ENCODE results near the gene ANAPC2.

ANAPC2 gene

DNA sequence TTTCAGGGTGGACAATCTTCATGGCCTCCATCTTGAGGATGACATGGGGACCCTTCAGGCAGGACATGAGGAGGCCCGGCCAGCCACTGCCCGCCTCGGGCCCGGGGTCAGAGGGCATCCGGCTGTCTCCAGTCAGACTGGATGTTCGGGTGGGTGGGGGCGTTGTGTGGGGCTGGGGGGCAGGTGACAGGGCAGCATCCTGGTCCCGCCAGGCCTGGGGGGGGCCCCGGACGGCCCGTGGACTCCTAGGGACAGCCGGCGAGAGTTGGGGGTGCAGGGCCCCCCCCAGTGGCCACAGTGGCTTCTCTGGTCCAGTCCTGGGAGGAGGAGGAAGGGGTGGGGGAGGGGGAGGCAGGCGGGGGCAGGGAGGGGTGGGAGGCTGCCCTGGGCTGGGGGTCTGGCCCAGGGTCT lies 32.7 kb upstream of the ANAPC2 start:
- Histone ChIP-seq H3K4me3 (ENCODE audit: low read length) (peak overlapping the region; percentile 84), H3K4me1 (ENCODE audit: low read length) (peaks cover 10% of the 10 kb centered on the region; the same call in 1 of the 2 replicates), H3K27ac (ENCODE audit: low read length) (no peak overlapping the region), H3K79me2 (ENCODE audit: low read length) (no peaks in the 10 kb centered on the region), H3K4me2 (ENCODE audit: low read length) (peak overlapping the region; percentile 74), H3K36me3 (replicated peaks; ENCODE audit: low read depth, low read length) (no peaks in the 10 kb centered on the region), H4K20me1 (ENCODE audit: insufficient read depth, low read length) (no peaks in the 10 kb centered on the region), H3K9ac (ENCODE audit: low read length) (peak overlapping the region; percentile 62; the same call in 1 of the 2 replicates), H3K9me3 (ENCODE audit: insufficient read depth, low read length) (no peaks in the 10 kb centered on the region), H2AFZ (ENCODE audit: low read depth, low read length) (no peak overlapping the region), H3K27me3 (ENCODE audit: low read depth, low read length) (no peaks in the 10 kb centered on the region)
- TF ChIP-seq, protein P1, sequence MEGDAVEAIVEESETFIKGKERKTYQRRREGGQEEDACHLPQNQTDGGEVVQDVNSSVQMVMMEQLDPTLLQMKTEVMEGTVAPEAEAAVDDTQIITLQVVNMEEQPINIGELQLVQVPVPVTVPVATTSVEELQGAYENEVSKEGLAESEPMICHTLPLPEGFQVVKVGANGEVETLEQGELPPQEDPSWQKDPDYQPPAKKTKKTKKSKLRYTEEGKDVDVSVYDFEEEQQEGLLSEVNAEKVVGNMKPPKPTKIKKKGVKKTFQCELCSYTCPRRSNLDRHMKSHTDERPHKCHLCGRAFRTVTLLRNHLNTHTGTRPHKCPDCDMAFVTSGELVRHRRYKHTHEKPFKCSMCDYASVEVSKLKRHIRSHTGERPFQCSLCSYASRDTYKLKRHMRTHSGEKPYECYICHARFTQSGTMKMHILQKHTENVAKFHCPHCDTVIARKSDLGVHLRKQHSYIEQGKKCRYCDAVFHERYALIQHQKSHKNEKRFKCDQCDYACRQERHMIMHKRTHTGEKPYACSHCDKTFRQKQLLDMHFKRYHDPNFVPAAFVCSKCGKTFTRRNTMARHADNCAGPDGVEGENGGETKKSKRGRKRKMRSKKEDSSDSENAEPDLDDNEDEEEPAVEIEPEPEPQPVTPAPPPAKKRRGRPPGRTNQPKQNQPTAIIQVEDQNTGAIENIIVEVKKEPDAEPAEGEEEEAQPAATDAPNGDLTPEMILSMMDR (IDR thresholded peaks at IDR 0.05; ENCODE audit: low read depth, low read length) = no peak
- no peak for TF ChIP-seq EZH2phosphoT487 (IDR thresholded peaks at IDR 0.05; ENCODE audit: low read depth)

DNA sequence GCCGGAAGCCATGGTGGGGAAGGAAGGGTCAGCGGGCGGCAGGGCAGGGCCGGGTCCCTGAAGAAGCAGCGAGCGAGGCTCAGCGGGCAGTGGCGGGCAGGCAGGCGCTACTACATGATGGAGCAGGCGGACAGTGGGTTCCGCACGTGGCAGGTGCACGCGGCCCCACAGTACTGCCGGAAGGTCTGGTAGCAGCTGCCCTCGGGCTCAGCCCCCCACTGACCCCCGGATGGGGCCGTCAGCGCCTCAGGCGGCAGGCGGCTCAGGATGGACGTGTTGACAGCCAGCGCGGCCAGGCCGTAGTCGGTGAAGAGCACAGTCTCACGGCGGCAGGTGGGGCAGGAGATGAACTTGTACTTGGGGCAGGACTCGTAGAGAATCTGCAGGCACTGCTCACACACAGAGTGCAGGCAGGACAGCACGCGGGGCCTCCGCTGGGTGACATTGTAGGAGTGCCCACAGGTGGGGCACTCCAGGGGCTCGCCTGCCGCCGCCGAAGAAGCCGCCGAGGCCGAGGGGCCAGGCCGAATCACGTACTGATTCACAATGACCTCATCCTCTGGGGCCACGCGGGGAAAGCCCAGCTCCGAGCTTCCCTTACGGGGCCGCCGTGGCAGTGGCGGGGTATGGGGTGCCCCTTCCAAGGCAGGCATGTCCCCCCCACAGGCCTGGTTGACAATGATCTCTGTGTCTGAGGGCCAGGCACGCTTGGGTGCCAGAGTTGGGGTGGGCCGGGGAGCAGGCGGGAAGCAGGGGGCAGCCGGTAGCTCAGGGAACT lies 32.1 kb upstream of the ANAPC2 start:
- TF ChIP-seq, protein P1 (IDR thresholded peaks at IDR 0.05; ENCODE audit: low read depth, low read length) = no peak
- TF ChIP-seq EZH2phosphoT487 (IDR thresholded peaks at IDR 0.05; ENCODE audit: low read depth) = no peak
- no peak overlapping the region for H3K27ac ChIP-seq (ENCODE audit: low read length)
- no peak overlapping the region for H3K4me2 ChIP-seq (ENCODE audit: low read length)
- no peaks in the 10 kb centered on the region for H3K79me2 ChIP-seq (ENCODE audit: low read length)
- no peaks in the 10 kb centered on the region for H3K27me3 ChIP-seq (ENCODE audit: low read depth, low read length)
- no peak overlapping the region for H2AFZ ChIP-seq (ENCODE audit: low read depth, low read length)
- H3K36me3 ChIP-seq (replicated peaks; ENCODE audit: low read depth, low read length) = no peaks in the 10 kb centered on the region
- H3K9ac ChIP-seq (ENCODE audit: low read length) = no peak overlapping the region
- no peaks in the 10 kb centered on the region for H4K20me1 ChIP-seq (ENCODE audit: insufficient read depth, low read length)
- H3K9me3 ChIP-seq (ENCODE audit: insufficient read depth, low read length) = no peaks in the 10 kb centered on the region
- no peak overlapping the region for H3K4me3 ChIP-seq (ENCODE audit: low read length)
- peaks cover 10% of the 10 kb centered on the region; the same call in 1 of the 2 replicates for H3K4me1 ChIP-seq (ENCODE audit: low read length)

DNA sequence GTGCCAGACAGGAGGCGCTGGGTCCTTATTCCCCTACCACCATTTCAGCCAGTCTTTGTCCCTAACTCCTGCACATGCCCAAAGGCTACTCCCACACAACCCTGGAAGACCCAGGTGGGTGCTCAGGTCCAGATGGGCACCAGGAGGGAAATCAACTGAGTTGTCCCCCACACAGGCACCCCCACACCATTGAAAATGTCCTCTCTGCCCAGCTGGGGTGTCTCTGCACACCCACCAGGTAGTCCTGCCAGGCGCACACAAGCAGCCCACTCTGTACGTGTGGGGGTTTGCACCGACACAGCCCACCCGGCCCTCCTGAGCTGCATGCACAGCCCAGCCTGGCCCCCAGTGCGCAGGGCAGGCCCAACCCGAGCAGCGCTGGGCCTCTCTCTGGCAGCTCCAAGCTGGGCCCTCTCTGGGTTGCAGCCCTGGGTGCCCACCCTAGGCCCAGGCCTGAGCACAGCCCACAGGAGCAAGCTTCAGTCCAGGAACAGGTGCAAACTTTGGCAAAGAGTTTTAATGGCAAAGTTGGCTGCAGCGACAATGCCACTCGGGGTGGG lies 31.5 kb upstream of the ANAPC2 start:
- Histone ChIP-seq H3K4me1 (ENCODE audit: low read length) (peaks cover 10% of the 10 kb centered on the region; the same call in 1 of the 2 replicates), H2AFZ (ENCODE audit: low read depth, low read length) (no peak overlapping the region), H4K20me1 (ENCODE audit: insufficient read depth, low read length) (no peaks in the 10 kb centered on the region), H3K27me3 (ENCODE audit: low read depth, low read length) (no peaks in the 10 kb centered on the region), H3K4me2 (ENCODE audit: low read length) (no peak overlapping the region), H3K9me3 (ENCODE audit: insufficient read depth, low read length) (no peaks in the 10 kb centered on the region), H3K79me2 (ENCODE audit: low read length) (no peaks in the 10 kb centered on the region), H3K4me3 (ENCODE audit: low read length) (no peak overlapping the region), H3K27ac (ENCODE audit: low read length) (no peak overlapping the region), H3K36me3 (replicated peaks; ENCODE audit: low read depth, low read length) (no peaks in the 10 kb centered on the region), H3K9ac (ENCODE audit: low read length) (no peak overlapping the region)
- TF ChIP-seq EZH2phosphoT487 (IDR thresholded peaks at IDR 0.05; ENCODE audit: low read depth) = no peak
- TF ChIP-seq, protein P1 (IDR thresholded peaks at IDR 0.05; ENCODE audit: low read depth, low read length) = no peak

DNA sequence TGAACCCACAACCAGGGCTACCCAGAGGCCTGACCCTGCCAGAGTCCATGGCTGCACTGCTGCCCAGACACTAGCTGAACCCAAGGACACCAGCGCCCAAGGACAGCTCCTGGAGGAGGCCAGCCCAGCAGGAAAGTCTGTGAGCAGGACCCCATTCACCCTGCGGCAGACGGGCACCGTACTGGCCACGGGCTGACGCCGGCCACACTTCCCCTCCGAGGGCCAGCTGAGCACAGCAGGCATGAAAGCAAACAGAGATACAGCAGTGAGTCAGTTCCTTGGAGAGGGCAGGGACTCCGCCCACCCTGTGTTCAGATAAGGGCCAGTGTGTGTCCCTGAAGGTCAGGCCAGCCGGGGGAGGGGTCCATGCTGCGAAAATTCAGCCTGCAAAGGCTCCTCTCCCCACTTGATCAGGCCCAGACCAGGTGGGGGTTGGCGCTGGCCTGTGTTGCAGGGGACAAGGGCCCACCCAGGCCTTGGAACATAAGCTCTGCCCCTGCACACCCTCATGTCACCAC lies 30.5 kb upstream of the ANAPC2 start:
- peaks cover 3% of the 10 kb centered on the region; the same call in 1 of the 2 replicates for H3K4me1 ChIP-seq (ENCODE audit: low read length)
- H3K4me2 ChIP-seq (ENCODE audit: low read length) = no peak overlapping the region
- no peak overlapping the region for H3K9ac ChIP-seq (ENCODE audit: low read length)
- H3K9me3 ChIP-seq (ENCODE audit: insufficient read depth, low read length) = no peaks in the 10 kb centered on the region
- TF ChIP-seq, protein P1 (IDR thresholded peaks at IDR 0.05; ENCODE audit: low read depth, low read length) = no peak
- TF ChIP-seq EZH2phosphoT487 (IDR thresholded peaks at IDR 0.05; ENCODE audit: low read depth) = no peak
- no peaks in the 10 kb centered on the region for H3K27me3 ChIP-seq (ENCODE audit: low read depth, low read length)
- no peaks in the 10 kb centered on the region for H3K36me3 ChIP-seq (replicated peaks; ENCODE audit: low read depth, low read length)
- no peak overlapping the region for H3K4me3 ChIP-seq (ENCODE audit: low read length)
- no peak overlapping the region for H3K27ac ChIP-seq (ENCODE audit: low read length)
- no peaks in the 10 kb centered on the region for H3K79me2 ChIP-seq (ENCODE audit: low read length)
- no peaks in the 10 kb centered on the region for H4K20me1 ChIP-seq (ENCODE audit: insufficient read depth, low read length)
- H2AFZ ChIP-seq (ENCODE audit: low read depth, low read length) = no peak overlapping the region

Data from OCI-LY3 (cell line).